Measurements from ENCODE around the gene CDK5R2.

Gene CDK5R2

DNA sequence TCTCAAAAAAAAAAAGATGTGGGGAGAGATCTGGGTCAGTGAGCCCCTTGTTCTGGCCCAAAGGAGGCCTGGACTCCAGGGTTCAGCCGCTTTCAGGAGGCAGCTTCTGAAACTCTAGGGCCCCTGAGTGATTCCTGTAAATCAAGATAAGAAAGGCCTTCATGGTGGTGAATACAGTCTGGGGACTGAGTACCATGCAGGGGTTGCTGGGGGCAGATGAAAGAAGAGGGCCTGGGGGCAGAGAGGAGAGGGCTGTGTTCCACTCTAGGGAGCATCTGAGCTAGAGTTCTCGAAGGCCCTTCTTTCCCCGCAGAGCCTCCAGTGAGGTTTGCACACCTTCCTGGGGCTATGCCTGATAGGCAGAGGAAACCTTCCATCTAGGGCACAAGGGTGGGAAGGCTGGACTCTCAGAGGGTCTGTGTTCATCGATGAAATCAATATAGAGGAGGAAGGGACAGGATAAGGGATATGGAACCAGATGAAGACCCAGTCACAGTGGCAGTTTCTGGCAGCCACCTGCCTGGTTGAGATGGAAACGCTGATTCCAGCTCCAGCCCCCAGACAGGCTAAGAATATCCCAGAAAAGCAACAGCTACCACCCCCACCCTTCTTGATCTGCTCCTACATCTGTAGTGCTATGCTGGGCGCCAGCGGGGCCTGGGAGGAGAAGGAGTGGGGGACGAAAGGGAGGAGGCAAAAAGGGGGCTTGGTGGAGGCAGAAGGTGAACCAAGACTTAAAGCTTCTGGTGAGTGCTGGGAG, 4.7 kb upstream of the CDK5R2 start:
- no peak for DNase-seq (ENCODE audit: low spot score)
- in situ Hi-C loops (cut with MboI; ENCODE audit: low sequenced_read_pairs, unreplicated experiment), result no loop called here
- TF ChIP-seq, protein P1, sequence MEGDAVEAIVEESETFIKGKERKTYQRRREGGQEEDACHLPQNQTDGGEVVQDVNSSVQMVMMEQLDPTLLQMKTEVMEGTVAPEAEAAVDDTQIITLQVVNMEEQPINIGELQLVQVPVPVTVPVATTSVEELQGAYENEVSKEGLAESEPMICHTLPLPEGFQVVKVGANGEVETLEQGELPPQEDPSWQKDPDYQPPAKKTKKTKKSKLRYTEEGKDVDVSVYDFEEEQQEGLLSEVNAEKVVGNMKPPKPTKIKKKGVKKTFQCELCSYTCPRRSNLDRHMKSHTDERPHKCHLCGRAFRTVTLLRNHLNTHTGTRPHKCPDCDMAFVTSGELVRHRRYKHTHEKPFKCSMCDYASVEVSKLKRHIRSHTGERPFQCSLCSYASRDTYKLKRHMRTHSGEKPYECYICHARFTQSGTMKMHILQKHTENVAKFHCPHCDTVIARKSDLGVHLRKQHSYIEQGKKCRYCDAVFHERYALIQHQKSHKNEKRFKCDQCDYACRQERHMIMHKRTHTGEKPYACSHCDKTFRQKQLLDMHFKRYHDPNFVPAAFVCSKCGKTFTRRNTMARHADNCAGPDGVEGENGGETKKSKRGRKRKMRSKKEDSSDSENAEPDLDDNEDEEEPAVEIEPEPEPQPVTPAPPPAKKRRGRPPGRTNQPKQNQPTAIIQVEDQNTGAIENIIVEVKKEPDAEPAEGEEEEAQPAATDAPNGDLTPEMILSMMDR (IDR thresholded peaks at IDR 0.05; ENCODE audit: borderline replicate concordance, control extremely low read depth, extremely low read depth, insufficient read depth, missing control alignments), result no peak

DNA sequence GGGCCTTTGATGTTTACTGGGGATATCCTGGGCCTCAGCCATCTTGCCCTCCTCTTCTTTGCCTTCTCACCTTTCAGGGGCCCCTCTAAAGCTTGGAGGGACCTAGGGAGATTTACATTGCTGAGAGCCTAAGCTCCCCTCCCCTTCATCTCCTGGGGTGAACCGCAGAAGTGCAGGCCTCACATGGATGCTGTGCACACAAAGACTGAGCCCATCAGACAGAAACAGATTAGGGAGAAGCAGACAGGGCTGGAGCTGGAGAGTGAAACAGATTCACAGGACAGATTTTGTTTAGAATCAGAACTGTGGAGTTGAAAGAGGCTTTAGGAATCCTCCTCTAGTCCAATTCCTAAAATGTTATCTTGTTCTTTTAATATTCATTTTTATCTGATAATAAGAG, 3.4 kb upstream of the CDK5R2 start:
- in situ Hi-C loops (cut with MboI; ENCODE audit: low sequenced_read_pairs, unreplicated experiment), result no loop called here
- TF ChIP-seq, protein P1 (IDR thresholded peaks at IDR 0.05; ENCODE audit: borderline replicate concordance, control extremely low read depth, extremely low read depth, insufficient read depth, missing control alignments), result no peak
- no peak for DNase-seq (ENCODE audit: low spot score)

DNA sequence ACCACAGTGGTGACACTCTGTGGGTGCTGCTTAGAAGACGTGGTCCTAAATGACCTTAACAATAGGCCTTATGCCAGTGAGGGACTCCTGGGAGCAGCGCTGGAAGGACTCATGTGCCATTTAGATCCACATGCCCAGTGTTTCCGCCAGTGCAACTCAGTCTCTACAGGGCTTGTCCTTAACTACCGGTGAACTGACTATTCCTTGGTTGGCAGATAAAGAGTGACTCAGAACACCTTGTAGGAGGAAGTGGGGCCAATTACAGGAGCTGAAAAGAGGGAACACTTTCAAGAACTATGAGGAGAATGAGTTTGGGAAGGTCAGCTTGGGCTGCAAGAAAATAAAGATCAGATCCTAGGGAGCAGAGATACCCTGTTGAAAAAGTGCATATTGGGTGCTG, 1.8 kb upstream of the CDK5R2 start:
- in situ Hi-C loops (cut with MboI; ENCODE audit: low sequenced_read_pairs, unreplicated experiment), result no loop called here
- TF ChIP-seq, protein P1 (IDR thresholded peaks at IDR 0.05; ENCODE audit: borderline replicate concordance, control extremely low read depth, extremely low read depth, insufficient read depth, missing control alignments), result no peak
- DNase-seq (ENCODE audit: low spot score), result no peak

DNA sequence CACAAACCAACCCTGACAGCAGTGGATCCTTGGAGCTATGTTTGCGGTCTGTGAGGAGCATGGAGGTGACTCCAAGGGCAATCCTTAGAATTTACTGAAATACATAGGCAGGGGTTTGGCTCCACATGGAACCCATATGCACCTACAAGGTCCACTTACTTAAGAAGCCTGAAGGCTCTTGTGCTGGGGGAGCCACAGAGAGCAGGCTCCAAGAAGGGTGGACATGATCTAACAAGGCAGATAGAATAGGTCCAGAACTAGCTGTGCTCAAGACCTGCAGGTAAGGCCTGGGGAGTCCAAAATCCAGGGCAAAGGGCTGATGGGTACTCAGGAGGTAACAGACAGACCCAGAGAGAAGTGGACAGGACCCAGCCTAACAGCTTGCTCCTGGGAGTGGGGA, 1.2 kb upstream of the CDK5R2 start:
- no peak for DNase-seq (ENCODE audit: low spot score)
- TF ChIP-seq, protein P1 (IDR thresholded peaks at IDR 0.05; ENCODE audit: borderline replicate concordance, control extremely low read depth, extremely low read depth, insufficient read depth, missing control alignments), result no peak
- in situ Hi-C loops (cut with MboI; ENCODE audit: low sequenced_read_pairs, unreplicated experiment), result no loop called here

DNA sequence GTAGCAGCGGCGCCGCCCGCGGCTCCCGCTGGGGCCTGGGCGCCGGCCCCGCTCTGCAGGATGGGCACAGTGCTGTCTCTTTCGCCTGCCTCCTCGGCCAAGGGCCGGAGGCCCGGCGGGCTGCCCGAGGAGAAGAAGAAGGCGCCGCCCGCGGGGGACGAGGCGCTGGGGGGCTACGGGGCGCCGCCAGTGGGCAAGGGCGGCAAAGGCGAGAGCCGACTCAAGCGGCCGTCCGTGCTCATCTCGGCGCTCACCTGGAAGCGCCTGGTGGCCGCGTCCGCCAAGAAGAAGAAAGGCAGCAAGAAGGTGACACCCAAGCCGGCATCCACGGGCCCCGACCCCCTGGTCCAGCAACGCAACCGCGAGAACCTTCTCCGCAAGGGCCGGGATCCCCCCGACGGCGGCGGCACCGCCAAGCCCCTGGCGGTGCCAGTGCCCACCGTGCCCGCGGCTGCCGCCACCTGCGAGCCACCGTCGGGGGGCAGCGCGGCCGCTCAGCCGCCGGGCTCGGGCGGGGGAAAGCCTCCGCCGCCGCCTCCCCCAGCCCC, 369 bp downstream of the CDK5R2 start:
- TF ChIP-seq, protein P1 (IDR thresholded peaks at IDR 0.05; ENCODE audit: borderline replicate concordance, control extremely low read depth, extremely low read depth, insufficient read depth, missing control alignments), result no peak
- in situ Hi-C loops (cut with MboI; ENCODE audit: low sequenced_read_pairs, unreplicated experiment), result no loop called here
- no peak for DNase-seq (ENCODE audit: low spot score)

DNA sequence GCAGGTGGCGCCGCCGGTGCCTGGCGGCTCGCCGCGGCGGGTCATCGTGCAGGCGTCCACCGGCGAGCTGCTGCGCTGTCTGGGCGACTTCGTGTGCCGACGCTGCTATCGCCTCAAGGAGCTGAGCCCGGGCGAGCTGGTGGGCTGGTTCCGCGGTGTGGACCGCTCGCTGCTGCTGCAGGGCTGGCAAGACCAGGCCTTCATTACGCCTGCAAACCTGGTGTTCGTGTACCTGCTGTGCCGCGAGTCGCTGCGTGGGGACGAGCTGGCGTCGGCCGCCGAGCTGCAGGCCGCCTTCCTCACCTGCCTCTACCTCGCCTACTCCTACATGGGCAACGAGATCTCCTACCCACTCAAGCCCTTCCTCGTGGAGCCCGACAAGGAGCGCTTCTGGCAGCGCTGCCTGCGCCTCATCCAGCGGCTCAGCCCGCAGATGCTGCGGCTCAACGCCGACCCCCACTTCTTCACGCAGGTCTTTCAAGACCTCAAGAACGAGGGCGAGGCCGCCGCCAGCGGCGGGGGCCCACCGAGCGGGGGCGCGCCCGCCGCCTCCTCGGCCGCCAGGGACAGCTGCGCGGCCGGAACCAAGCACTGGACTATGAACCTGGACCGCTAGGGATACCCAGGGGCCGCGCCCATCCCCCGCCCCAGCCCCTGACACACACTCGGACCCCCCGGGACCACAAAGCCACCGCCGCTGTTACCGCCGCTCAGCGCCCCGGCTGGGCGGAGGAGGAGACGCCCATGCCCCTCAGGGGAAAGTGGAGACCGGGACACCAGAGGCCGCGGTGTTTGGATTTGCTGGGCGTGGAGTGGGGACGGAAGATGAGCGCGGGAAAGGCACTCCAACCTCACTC, 1.1 kb downstream of the CDK5R2 start:
- TF ChIP-seq, protein P1 (IDR thresholded peaks at IDR 0.05; ENCODE audit: borderline replicate concordance, control extremely low read depth, extremely low read depth, insufficient read depth, missing control alignments), result no peak
- DNase-seq (ENCODE audit: low spot score), result peak; percentile 46
- in situ Hi-C loops (cut with MboI; ENCODE audit: low sequenced_read_pairs, unreplicated experiment), result no loop called here

Data from GM13976 (cell line).